HG03342 (cell line): ENCODE data around the gene ENO2.

ENCODE experiments used
- ATAC-seq: cut with Tn5 transposase; IDR thresholded peaks from one replicate; pipeline ENCODE4 v1.9.1; 2021; ENCODE audit warnings: mild to moderate bottlenecking, moderate library complexity; ENCODE audit not compliant: unreplicated experiment

ENO2 gene

GRCh38 chr12:6912164-6912935 lies 2.0 kb upstream of the ENO2 start:
- ATAC-seq: no peak

- ATAC-seq: no peak
Observed at GRCh38 chr12:6914947-6915788, 788 bp downstream of the ENO2 start.

- ATAC-seq: no peak
Observed at GRCh38 chr12:6915789-6916285, 1.5 kb downstream of the ENO2 start.

- ATAC-seq: no peak
Observed at GRCh38 chr12:6916426-6917200, 2.2 kb downstream of the ENO2 start.

GRCh38 chr12:6917491-6918231 lies 3.3 kb downstream of the ENO2 start:
- ATAC-seq: no peak

- no peak for ATAC-seq
Observed at GRCh38 chr12:6919588-6919987, 5.2 kb downstream of the ENO2 start.

GRCh38 chr12:6921539-6921938 lies 7.2 kb downstream of the ENO2 start:
- no peak for ATAC-seq

- no peak for ATAC-seq
Observed at GRCh38 chr12:6921996-6922946, 7.9 kb downstream of the ENO2 start.

GRCh38 chr12:6923003-6923732 lies 8.8 kb downstream of the ENO2 start:
- no peak for ATAC-seq

- ATAC-seq: no peak
Observed at GRCh38 chr12:6923851-6924250, 9.5 kb downstream of the ENO2 start.

GRCh38 chr12:6925239-6925539 lies 10.8 kb downstream of the ENO2 start:
- no peak for ATAC-seq

- ATAC-seq: no peak
Observed at GRCh38 chr12:6925540-6926279, 11.3 kb downstream of the ENO2 start.

- ATAC-seq: no peak
Observed at GRCh38 chr12:6927379-6928021, 13.1 kb downstream of the ENO2 start, which contains the start of gene ATN1. TSS of gene ATN1 (plus strand) at chr12:6927959. CDS start at chr12:6934002, 6,043 bp downstream.

GRCh38 chr12:6928022-6928702 lies 13.8 kb downstream of the ENO2 start:
- ATAC-seq: no peak

- no peak for ATAC-seq
Observed at GRCh38 chr12:6928703-6929407, 14.5 kb downstream of the ENO2 start.
